AG10803 (cell line): ENCODE results near the gene TRMT44.

ENCODE experiments used
- DNase-seq: peaks from one replicate; pipeline ENCODE4 v3.0.0; 2010; ENCODE audit warnings: low read depth
- H3K4me3 ChIP-seq: 2 replicates; pipeline ENCODE4 v1.5.1; 2011; ENCODE audit warnings: mild to moderate bottlenecking, low read length, control low read depth
- TF ChIP-seq, protein P1 (sequence below): conservative IDR thresholded peaks from 2 replicates; pipeline ENCODE4 v1.5.1; 2011; ENCODE audit warnings: mild to moderate bottlenecking, low read length, control low read depth, inconsistent platforms

The TRMT44 gene, protein sequence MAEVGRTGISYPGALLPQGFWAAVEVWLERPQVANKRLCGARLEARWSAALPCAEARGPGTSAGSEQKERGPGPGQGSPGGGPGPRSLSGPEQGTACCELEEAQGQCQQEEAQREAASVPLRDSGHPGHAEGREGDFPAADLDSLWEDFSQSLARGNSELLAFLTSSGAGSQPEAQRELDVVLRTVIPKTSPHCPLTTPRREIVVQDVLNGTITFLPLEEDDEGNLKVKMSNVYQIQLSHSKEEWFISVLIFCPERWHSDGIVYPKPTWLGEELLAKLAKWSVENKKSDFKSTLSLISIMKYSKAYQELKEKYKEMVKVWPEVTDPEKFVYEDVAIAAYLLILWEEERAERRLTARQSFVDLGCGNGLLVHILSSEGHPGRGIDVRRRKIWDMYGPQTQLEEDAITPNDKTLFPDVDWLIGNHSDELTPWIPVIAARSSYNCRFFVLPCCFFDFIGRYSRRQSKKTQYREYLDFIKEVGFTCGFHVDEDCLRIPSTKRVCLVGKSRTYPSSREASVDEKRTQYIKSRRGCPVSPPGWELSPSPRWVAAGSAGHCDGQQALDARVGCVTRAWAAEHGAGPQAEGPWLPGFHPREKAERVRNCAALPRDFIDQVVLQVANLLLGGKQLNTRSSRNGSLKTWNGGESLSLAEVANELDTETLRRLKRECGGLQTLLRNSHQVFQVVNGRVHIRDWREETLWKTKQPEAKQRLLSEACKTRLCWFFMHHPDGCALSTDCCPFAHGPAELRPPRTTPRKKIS

DNA sequence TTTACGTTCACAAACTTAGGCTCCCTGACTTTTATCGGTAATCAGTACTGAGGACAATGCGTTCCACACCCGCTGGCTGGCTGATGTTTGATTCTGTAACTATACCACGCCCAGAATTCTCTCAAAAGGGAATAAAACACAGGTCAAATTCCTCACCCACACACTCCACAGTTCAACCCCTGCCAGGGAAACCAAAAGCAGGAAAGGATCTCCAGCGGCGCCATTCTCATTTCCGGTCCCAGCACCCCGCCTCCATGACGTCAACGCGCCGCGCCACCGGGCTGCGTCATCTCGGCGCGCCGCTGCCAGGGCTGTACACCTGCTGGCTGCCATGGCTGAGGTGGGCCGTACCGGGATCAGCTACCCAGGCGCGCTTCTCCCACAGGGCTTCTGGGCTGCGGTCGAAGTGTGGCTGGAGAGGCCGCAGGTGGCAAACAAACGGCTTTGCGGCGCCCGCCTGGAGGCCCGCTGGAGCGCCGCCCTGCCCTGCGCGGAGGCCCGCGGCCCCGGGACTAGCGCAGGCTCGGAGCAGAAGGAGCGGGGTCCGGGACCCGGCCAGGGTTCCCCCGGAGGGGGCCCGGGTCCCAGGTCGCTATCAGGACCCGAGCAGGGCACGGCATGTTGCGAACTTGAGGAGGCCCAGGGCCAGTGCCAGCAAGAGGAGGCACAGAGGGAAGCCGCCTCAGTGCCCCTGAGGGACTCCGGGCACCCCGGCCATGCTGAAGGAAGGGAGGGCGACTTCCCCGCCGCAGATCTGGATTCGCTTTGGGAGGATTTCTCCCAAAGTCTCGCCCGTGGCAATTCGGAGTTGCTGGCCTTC lies at the start of gene TRMT44, which contains the start of gene ACOX3:
TSS of gene TRMT44 (plus strand) at position 286 of the 820 bp plus-strand sequence. CDS start at position 332, 46 bp downstream.
TSS of gene ACOX3 (minus strand) at position 232 of the 820 bp plus-strand sequence. CDS start 24,202 bp downstream, outside the sequence.
- peak within 1 kb of the TSS; percentile 95 for H3K4me3 ChIP-seq
- DNase-seq: peak; percentile 88
- TF ChIP-seq, protein P1, sequence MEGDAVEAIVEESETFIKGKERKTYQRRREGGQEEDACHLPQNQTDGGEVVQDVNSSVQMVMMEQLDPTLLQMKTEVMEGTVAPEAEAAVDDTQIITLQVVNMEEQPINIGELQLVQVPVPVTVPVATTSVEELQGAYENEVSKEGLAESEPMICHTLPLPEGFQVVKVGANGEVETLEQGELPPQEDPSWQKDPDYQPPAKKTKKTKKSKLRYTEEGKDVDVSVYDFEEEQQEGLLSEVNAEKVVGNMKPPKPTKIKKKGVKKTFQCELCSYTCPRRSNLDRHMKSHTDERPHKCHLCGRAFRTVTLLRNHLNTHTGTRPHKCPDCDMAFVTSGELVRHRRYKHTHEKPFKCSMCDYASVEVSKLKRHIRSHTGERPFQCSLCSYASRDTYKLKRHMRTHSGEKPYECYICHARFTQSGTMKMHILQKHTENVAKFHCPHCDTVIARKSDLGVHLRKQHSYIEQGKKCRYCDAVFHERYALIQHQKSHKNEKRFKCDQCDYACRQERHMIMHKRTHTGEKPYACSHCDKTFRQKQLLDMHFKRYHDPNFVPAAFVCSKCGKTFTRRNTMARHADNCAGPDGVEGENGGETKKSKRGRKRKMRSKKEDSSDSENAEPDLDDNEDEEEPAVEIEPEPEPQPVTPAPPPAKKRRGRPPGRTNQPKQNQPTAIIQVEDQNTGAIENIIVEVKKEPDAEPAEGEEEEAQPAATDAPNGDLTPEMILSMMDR: no peak

DNA sequence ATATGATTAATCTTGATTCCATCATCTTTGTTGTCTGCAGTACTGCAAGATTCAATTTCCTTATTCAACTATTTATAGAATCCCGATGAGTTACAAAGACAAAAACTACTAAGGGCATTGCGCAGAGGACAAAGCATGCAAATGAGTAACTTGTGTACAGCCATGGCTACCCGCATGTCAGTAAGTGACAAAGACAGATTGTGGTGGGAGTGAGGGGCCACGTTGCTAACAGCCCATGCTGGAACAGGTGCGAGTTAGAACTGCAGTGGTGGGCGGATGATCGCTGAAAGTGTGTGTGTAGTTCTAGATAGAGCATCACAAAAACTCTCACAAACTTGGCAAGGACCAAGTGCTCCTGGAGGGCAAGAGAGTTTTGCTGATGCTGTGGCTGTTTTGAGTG lies 49.5 kb upstream of the TRMT44 start:
- H3K4me3 ChIP-seq: no peak overlapping the region
- DNase-seq: no peak
- TF ChIP-seq, protein P1: no peak

DNA sequence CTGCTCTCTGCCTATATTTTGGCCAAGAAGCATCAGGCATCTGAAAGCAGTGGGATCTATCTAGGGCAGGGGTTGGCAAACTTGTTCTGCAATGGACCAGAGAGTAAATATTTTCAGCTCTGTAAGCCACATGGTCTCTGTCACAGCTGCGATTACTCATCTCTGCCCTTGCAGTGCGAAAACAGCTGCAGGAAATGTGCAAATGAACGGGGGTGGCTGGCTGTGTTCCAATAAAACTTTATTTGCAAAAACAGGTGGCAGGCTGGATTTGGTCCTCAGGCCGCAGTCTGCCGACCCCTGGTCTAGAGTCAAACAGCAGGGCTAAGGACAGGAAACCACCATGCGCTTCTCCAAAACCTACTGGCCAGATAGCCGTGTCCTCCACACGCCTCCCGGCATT lies 48.6 kb upstream of the TRMT44 start:
- H3K4me3 ChIP-seq: no peak overlapping the region
- DNase-seq: peak; percentile 85
- TF ChIP-seq, protein P1: no peak

GRCh38 chr4:8392591-8393190 lies 47.9 kb upstream of the TRMT44 start:
- TF ChIP-seq, protein P1: no peak
- DNase-seq: no peak
- H3K4me3 ChIP-seq: no peak overlapping the region

- peak; percentile 98 for DNase-seq
- no peak overlapping the region for H3K4me3 ChIP-seq
- TF ChIP-seq, protein P1: peak; percentile 52
Measured at GRCh38 chr4:8393593-8394038, 47.0 kb upstream of the TRMT44 start.

GRCh38 chr4:8394061-8394519 lies 46.5 kb upstream of the TRMT44 start:
- TF ChIP-seq, protein P1: no peak
- peak; percentile 68 for DNase-seq
- H3K4me3 ChIP-seq: no peak overlapping the region; the same call in 1 of the 2 replicates
